Measurements from ENCODE around the gene SHISAL2A.

SHISAL2A gene

GRCh38 chr1:52629667-52630066 lies 3.3 kb upstream of the SHISAL2A start:
- TF ChIP-seq TARDBP (IDR thresholded peaks at IDR 0.05) (no peak), FOXM1 (IDR thresholded peaks at IDR 0.05; ENCODE audit: borderline replicate concordance) (no peak), ELF4 (IDR thresholded peaks at IDR 0.05) (no peak), PKNOX1 (IDR thresholded peaks at IDR 0.05) (no peak), ZNF384 (IDR thresholded peaks at IDR 0.05) (no peak), FOXK2 (IDR thresholded peaks at IDR 0.05) (no peak), CTBP1 (IDR thresholded peaks at IDR 0.05; ENCODE audit: borderline replicate concordance) (no peak), LEF1 (IDR thresholded peaks at IDR 0.05; ENCODE audit: borderline replicate concordance) (no peak), HDGF (IDR thresholded peaks at IDR 0.05; ENCODE audit: borderline replicate concordance) (no peak), SP1 (IDR thresholded peaks at IDR 0.05) (no peak), ARNT (IDR thresholded peaks at IDR 0.05) (no peak), NFRKB (IDR thresholded peaks at IDR 0.05) (no peak), BHLHE40 (IDR thresholded peaks at IDR 0.05; ENCODE audit: borderline replicate concordance) (no peak), FOXA1 (IDR thresholded peaks at IDR 0.05) (no peak), L3MBTL2 (conservative IDR thresholded peaks at IDR 0.05) (no peak), SUZ12 (IDR thresholded peaks at IDR 0.05) (no peak)
- ChIA-PET POLR2A (no interaction called here), CTCF (no interaction called here)
- DNase-seq (ENCODE audit: extremely low spot score), result no peak

DNA sequence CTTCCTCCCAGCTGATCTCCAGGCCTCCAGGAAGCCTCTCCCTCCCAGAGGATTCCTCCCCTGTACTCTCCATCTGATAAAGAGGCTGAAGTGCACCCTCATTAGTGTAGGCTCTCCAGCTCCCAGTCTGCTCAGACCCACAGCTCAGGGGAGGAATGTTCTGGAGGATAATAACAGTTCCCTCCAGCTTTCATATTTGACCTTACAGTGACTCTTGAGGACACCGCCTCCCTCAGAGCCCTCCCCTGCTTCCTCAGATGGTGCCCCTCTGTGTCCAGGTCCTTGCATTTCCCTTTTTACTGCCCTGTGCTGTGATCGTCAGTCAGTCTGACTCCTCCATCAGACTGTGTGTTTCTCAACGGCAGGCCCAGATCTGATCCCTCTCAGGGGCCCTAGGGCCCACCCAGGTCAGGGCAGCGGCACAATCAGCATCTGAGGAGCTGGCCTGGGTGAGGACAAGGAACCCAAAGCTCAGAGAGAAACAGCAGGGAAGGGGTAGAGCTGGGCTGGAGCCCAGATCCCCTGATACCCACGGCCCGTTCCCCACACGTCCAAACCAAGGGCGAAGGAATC lies 1.1 kb upstream of the SHISAL2A start:
- CTCF ChIA-PET, result no interaction called here
- no peak for TF ChIP-seq FOXK2 (IDR thresholded peaks at IDR 0.05)
- TF ChIP-seq PKNOX1 (IDR thresholded peaks at IDR 0.05), result no peak
- TF ChIP-seq ZNF384 (IDR thresholded peaks at IDR 0.05), result no peak
- no peak for TF ChIP-seq ELF4 (IDR thresholded peaks at IDR 0.05)
- no peak for TF ChIP-seq BHLHE40 (IDR thresholded peaks at IDR 0.05; ENCODE audit: borderline replicate concordance)
- no peak for TF ChIP-seq L3MBTL2 (conservative IDR thresholded peaks at IDR 0.05)
- TF ChIP-seq HDGF (IDR thresholded peaks at IDR 0.05; ENCODE audit: borderline replicate concordance), result no peak
- no peak for TF ChIP-seq TARDBP (IDR thresholded peaks at IDR 0.05)
- no peak for TF ChIP-seq FOXA1 (IDR thresholded peaks at IDR 0.05)
- TF ChIP-seq SUZ12 (IDR thresholded peaks at IDR 0.05), result no peak
- TF ChIP-seq LEF1 (IDR thresholded peaks at IDR 0.05; ENCODE audit: borderline replicate concordance), result no peak
- TF ChIP-seq ARNT (IDR thresholded peaks at IDR 0.05), result no peak
- no peak for TF ChIP-seq SP1 (IDR thresholded peaks at IDR 0.05)
- no peak for TF ChIP-seq CTBP1 (IDR thresholded peaks at IDR 0.05; ENCODE audit: borderline replicate concordance)
- TF ChIP-seq FOXM1 (IDR thresholded peaks at IDR 0.05; ENCODE audit: borderline replicate concordance), result no peak
- TF ChIP-seq NFRKB (IDR thresholded peaks at IDR 0.05), result no peak
- DNase-seq (ENCODE audit: extremely low spot score), result no peak
- POLR2A ChIA-PET, result no interaction called here

GRCh38 chr1:52633291-52633754 lies 355 bp downstream of the SHISAL2A start:
- POLR2A ChIA-PET, result no interaction called here
- CTCF ChIA-PET, result no interaction called here

GRCh38 chr1:52634111-52634510 lies 1.1 kb downstream of the SHISAL2A start:
- ChIA-PET POLR2A (interaction anchor here (0.7 kb wide), 1 partner anchor 81 kb away, joined by 3 read pairs; no protein-coding TSS in a partner anchor), CTCF (no interaction called here)
- no peak for DNase-seq (ENCODE audit: extremely low spot score)
- TF ChIP-seq LEF1 (IDR thresholded peaks at IDR 0.05; ENCODE audit: borderline replicate concordance), result no peak
- TF ChIP-seq FOXK2 (IDR thresholded peaks at IDR 0.05), result no peak
- no peak for TF ChIP-seq HDGF (IDR thresholded peaks at IDR 0.05; ENCODE audit: borderline replicate concordance)
- TF ChIP-seq FOXA1 (IDR thresholded peaks at IDR 0.05), result no peak
- no peak for TF ChIP-seq SUZ12 (IDR thresholded peaks at IDR 0.05)
- no peak for TF ChIP-seq CTBP1 (IDR thresholded peaks at IDR 0.05; ENCODE audit: borderline replicate concordance)
- TF ChIP-seq FOXM1 (IDR thresholded peaks at IDR 0.05; ENCODE audit: borderline replicate concordance), result no peak
- TF ChIP-seq BHLHE40 (IDR thresholded peaks at IDR 0.05; ENCODE audit: borderline replicate concordance), result no peak
- no peak for TF ChIP-seq L3MBTL2 (conservative IDR thresholded peaks at IDR 0.05)
- TF ChIP-seq NFRKB (IDR thresholded peaks at IDR 0.05), result no peak

More at GRCh38 chr1:52633291-52633754, 355 bp downstream of the SHISAL2A start:
- TF ChIP-seq ARNT (IDR thresholded peaks at IDR 0.05) (no peak), TARDBP (IDR thresholded peaks at IDR 0.05) (no peak), HDGF (IDR thresholded peaks at IDR 0.05; ENCODE audit: borderline replicate concordance) (no peak), SUZ12 (IDR thresholded peaks at IDR 0.05) (no peak), FOXM1 (IDR thresholded peaks at IDR 0.05; ENCODE audit: borderline replicate concordance) (no peak), NFRKB (IDR thresholded peaks at IDR 0.05) (no peak), L3MBTL2 (conservative IDR thresholded peaks at IDR 0.05) (no peak), PKNOX1 (IDR thresholded peaks at IDR 0.05) (no peak), BHLHE40 (IDR thresholded peaks at IDR 0.05; ENCODE audit: borderline replicate concordance) (no peak), ELF4 (IDR thresholded peaks at IDR 0.05) (no peak), SP1 (IDR thresholded peaks at IDR 0.05) (no peak)
- DNase-seq (ENCODE audit: extremely low spot score), result no peak

- DNase-seq (ENCODE audit: extremely low spot score), result no peak
- ChIA-PET POLR2A (no interaction called here), CTCF (no interaction called here)
- no peak for TF ChIP-seq L3MBTL2 (conservative IDR thresholded peaks at IDR 0.05)
- no peak for TF ChIP-seq ELF4 (IDR thresholded peaks at IDR 0.05)
- TF ChIP-seq FOXK2 (IDR thresholded peaks at IDR 0.05), result no peak
Measured at GRCh38 chr1:52635321-52636089, 2.5 kb downstream of the SHISAL2A start.

Measured in HEK293T (cell line).